DMS79 treated with DMSO at 0.1 percent for 48 hours (cell line): ENCODE results near the gene MED19.
A peak's percentile ranks its signal among the peaks of the same experiment; 100 is the strongest.
"Not testable (repeated sequence)": the region's sequence is repeated elsewhere in the genome, so short reads cannot be mapped to it uniquely, and the experiment has no call there.

Source experiments
- DNase-seq: peaks from one replicate; lab custom pipeline; 2025; lab: John Stamatoyannopoulos, UW

Gene MED19

GRCh38 chr11:57711414-57712255, at the start of gene MED19:
Gene MED19 (minus strand): TSS chr11:57712215. CDS start chr11:57712179, 36 bp downstream.
- DNase-seq, result peak; percentile 91

- DNase-seq, result no peak
Observed at GRCh38 chr11:57758174-57758573, 46.2 kb upstream of the MED19 start.

- no peak for DNase-seq
Observed at GRCh38 chr11:57752954-57753353, 40.9 kb upstream of the MED19 start.

GRCh38 chr11:57751676-57752253, 39.8 kb upstream of the MED19 start, which contains the start of gene BTBD18:
Gene BTBD18 (minus strand): TSS chr11:57751819. CDS start chr11:57751188, 631 bp downstream.
- DNase-seq, result no peak

GRCh38 chr11:57751176-57751575, 39.2 kb upstream of the MED19 start:
- DNase-seq, result no peak

- no peak for DNase-seq
Observed at GRCh38 chr11:57746920-57747319, 34.9 kb upstream of the MED19 start.

- DNase-seq, result no peak
Observed at GRCh38 chr11:57745206-57745605, 33.2 kb upstream of the MED19 start.

GRCh38 chr11:57744357-57744756, 32.3 kb upstream of the MED19 start:
- no peak for DNase-seq

- DNase-seq, result no peak
Observed at GRCh38 chr11:57742087-57742452, 30.1 kb upstream of the MED19 start.

GRCh38 chr11:57741132-57742086, 29.4 kb upstream of the MED19 start, which contains the start of gene SELENOH:
Gene SELENOH (plus strand): TSS chr11:57741491. CDS start chr11:57741596, 105 bp downstream.
- peak; percentile 93 for DNase-seq

- no peak for DNase-seq
Observed at GRCh38 chr11:57735619-57736298, 23.7 kb upstream of the MED19 start.

GRCh38 chr11:57732661-57733060, 20.6 kb upstream of the MED19 start:
- no peak for DNase-seq

GRCh38 chr11:57729479-57729878, 17.5 kb upstream of the MED19 start:
- DNase-seq, result no peak

GRCh38 chr11:57728829-57729228, 16.8 kb upstream of the MED19 start:
- DNase-seq, result no peak

GRCh38 chr11:57727185-57727584, 15.2 kb upstream of the MED19 start:
- no peak for DNase-seq

GRCh38 chr11:57716726-57717125, 4.7 kb upstream of the MED19 start:
- not testable (repeated sequence) for DNase-seq

GRCh38 chr11:57713835-57714234, 1.8 kb upstream of the MED19 start:
- no peak for DNase-seq

GRCh38 chr11:57712256-57713150, 488 bp upstream of the MED19 start, which contains the start of gene TMX2:
Gene TMX2 (plus strand): TSS chr11:57712593. CDS start chr11:57712619, 26 bp downstream.
- DNase-seq, result peak; percentile 99

GRCh38 chr11:57709802-57710367, 2.1 kb downstream of the MED19 start:
- DNase-seq, result no peak

- not testable (repeated sequence) for DNase-seq
Observed at GRCh38 chr11:57705432-57705831, 6.6 kb downstream of the MED19 start.
